DND-41 (cell line): ENCODE measurements around the gene GUCD1.

Experiments used
- EZH2 ChIP-seq: IDR thresholded peaks from 3 replicates; pipeline ENCODE4 v1.6.1; 2012; ENCODE audit warnings: borderline replicate concordance, low read depth, mild to moderate bottlenecking, moderate library complexity, low read length, inconsistent platforms; ENCODE audit not compliant: severe bottlenecking
- TF ChIP-seq, protein P1 (sequence below): IDR thresholded peaks from 2 replicates; pipeline ENCODE4 v1.5.1; 2012; ENCODE audit warnings: borderline replicate concordance, low read length, moderate library complexity, mild to moderate bottlenecking; ENCODE audit not compliant: poor library complexity, severe bottlenecking; ENCODE audit errors: extremely low read depth

- TF ChIP-seq, protein P1, sequence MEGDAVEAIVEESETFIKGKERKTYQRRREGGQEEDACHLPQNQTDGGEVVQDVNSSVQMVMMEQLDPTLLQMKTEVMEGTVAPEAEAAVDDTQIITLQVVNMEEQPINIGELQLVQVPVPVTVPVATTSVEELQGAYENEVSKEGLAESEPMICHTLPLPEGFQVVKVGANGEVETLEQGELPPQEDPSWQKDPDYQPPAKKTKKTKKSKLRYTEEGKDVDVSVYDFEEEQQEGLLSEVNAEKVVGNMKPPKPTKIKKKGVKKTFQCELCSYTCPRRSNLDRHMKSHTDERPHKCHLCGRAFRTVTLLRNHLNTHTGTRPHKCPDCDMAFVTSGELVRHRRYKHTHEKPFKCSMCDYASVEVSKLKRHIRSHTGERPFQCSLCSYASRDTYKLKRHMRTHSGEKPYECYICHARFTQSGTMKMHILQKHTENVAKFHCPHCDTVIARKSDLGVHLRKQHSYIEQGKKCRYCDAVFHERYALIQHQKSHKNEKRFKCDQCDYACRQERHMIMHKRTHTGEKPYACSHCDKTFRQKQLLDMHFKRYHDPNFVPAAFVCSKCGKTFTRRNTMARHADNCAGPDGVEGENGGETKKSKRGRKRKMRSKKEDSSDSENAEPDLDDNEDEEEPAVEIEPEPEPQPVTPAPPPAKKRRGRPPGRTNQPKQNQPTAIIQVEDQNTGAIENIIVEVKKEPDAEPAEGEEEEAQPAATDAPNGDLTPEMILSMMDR = no peak
- no peak for TF ChIP-seq EZH2
These were observed 30.5 kb upstream of the GUCD1 start for GRCh38 chr22:24585461-24585860.
